HG02759 (cell line): ENCODE data around the gene MTRR.

Experiments
- ATAC-seq: cut with Tn5 transposase; IDR thresholded peaks from one replicate; pipeline ENCODE4 v1.9.1; 2021; ENCODE audit warnings: mild to moderate bottlenecking, moderate library complexity; ENCODE audit not compliant: unreplicated experiment

Gene MTRR

GRCh38 chr5:7856855-7857254 is 12.1 kb upstream of the MTRR start:
- ATAC-seq = peak; percentile 44

- no peak for ATAC-seq
Measured at GRCh38 chr5:7857361-7857760, 11.6 kb upstream of the MTRR start.

DNA sequence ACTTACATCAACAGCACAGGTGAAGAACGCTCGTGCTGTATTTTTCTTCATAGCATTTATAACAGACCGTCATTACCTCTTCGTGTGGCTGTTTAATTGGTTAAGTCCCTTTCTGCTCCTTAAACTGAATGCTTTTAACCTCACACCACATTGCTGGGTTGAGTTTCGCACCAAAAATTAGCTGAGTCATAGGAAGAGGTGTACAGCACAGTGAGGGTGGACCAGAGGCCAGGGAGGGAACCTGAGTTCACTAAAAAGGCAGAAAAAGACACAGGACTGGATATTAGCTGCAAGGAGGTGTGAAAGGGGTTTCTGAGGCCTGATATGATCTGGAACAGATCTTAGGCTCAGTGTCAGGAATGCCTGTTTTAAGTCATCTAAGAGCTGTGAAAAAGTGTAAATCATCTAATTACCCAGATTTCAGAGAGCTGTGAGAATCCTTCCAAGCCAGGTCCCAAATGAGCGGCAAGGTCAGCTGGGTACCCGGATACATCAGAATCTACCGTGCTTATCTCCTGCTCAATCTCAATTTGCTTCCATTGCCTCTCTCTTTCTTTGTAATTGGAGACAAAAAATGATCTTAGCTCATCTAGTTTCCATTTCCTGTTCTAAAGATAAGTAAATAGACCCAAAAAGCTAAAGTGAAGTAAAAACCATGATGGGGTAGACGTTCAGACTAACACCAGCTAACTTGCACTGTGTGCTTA is 10.9 kb upstream of the MTRR start:
- no peak for ATAC-seq

- ATAC-seq = no peak
Measured at GRCh38 chr5:7866196-7866595, 2.8 kb upstream of the MTRR start.

DNA sequence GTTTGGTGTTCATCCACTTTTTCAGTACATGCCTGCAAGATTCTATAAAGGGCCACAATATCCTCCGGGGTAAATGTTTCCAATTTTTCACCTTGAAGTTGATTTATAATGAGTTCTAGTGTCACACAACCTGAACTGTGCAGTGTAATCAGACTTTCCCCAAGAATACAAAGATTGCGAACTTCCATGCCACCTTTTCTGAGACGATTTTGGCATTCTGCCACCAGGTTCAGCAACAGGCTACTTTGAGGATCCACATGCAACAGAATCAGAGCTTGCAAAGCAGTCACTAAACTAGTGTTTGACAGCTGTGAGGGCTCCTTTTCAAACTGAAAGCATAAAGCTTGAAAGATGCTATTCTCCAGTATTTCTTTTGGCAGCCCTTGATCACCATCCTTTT is 1.7 kb upstream of the MTRR start:
- no peak for ATAC-seq

DNA sequence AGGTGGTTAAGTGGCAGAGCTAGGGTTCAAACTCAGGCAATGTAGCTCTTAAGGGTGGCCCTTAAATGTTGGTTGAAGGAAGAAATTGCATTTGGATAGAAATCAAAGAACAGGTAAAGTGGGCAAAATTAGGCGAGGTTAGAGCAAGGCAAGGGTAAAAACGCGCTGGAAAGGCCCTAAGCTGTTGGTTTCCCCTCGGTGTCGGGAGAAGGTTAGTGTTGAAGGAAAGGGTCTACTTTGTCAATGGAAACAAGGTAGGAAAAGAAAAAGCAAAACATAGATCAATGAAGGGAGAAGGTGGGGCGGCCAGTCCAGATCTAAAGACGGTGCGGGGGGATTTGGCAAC is 548 bp upstream of the MTRR start:
- ATAC-seq = peak; percentile 1

- peak; percentile 40 for ATAC-seq
Measured at GRCh38 chr5:7869474-7870136, 657 bp downstream of the MTRR start.

DNA sequence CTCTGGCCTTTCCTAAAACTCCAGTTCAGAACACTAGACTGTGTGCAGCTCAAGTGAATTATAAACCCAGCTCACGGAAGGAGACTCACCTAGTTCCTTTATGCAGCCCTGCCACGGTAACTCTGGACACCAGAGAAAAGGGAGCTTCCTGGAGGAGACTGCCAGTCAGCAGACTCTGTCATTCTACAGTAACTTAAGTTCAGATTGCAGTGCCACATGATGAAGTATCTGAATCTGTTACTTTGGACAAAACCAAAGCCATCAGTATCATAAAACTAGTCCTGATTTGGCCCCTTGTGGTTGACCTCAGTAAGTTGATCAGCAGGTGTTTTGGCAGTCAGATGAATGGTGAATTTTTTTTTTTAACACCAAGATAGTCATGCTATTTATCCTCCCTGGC is 2.7 kb downstream of the MTRR start:
- ATAC-seq = no peak

DNA sequence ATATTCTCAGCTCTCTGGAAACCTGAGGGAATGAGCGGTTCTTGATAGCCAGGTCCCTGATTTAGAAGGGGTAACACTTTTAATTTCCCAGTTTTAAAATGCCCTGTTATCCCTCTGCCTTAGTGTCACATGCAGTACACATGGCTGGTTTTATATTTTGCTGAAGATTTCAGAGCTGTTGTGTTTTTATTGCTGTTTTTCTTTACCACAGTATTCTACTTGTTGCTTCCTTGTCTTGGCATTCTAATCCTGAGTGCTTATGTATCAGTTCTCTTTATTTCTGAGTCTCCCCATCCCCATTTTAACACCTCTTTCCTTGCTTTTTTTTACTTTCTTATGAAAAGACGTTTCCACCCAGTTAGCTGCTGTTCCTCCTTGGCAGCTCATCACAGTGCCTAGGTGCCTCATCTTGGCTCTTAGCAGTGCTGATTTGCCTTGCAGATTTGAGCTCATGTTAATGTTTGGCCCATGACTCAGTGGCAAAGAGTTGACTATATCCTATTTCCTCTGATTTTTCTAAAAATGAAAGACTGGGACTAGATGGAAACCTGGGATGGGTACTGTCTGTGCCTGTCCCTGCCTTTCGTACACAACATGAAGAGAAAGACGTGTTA is 3.7 kb downstream of the MTRR start:
- no peak for ATAC-seq

DNA sequence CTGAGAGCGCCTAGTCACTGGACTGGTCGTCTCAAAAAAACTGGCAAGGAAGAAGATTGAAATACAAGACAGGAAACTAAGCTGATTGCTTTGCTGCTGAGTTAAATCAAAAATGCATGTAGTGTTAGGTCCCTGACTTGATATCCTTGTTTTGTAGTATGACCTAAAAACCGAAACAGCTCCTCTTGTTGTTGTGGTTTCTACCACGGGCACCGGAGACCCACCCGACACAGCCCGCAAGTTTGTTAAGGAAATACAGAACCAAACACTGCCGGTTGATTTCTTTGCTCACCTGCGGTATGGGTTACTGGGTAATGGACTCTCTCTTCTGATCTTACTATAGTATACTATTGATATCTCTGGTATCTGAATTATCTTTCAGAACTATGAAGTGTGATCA is 4.3 kb downstream of the MTRR start:
- no peak for ATAC-seq

- no peak for ATAC-seq
Measured at GRCh38 chr5:7874639-7875038, 5.7 kb downstream of the MTRR start.

GRCh38 chr5:7875151-7875550 is 6.2 kb downstream of the MTRR start:
- no peak for ATAC-seq

GRCh38 chr5:7876867-7877266 is 7.9 kb downstream of the MTRR start:
- ATAC-seq = peak; percentile 46

DNA sequence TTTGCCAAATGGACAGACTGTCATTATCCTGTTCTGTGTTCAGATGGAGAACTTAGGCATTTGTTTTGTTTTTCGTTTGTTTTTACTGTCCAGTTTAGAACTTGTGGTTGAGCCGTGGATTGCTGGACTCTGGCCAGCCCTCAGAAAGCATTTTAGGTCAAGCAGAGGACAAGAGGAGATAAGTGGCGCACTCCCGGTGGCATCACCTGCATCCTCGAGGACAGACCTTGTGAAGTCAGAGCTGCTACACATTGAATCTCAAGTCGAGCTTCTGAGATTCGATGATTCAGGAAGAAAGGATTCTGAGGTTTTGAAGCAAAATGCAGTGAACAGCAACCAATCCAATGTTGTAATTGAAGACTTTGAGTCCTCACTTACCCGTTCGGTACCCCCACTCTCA is 8.9 kb downstream of the MTRR start:
- ATAC-seq = no peak

DNA sequence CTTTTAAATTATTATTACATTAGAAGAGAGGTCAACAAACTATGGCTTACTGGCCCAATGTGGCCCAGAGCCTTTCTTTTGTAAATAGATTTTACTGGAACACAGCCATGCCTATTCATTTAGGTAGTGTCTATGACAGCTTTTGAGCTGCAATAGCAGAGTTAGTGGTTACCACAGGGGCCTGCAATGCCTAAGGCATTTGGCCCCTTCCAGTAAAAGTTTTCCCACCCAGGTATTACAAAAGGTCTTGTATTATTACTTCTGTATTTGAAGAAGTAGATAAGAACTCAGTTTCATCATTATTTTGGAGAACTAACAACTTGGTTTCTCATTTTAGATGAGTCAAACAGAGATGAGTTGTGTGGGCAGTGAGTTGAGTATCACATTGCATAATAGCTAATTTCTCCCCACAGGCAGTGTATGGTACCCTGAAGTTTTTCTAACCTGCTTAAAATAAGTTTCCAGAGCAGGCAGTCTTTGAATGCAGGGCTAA is 9.5 kb downstream of the MTRR start:
- ATAC-seq = peak; percentile 95

- ATAC-seq = no peak
Measured at GRCh38 chr5:7881091-7881490, 12.1 kb downstream of the MTRR start.

GRCh38 chr5:7881816-7882215 is 12.9 kb downstream of the MTRR start:
- ATAC-seq = no peak

GRCh38 chr5:7882926-7883325 is 14.0 kb downstream of the MTRR start:
- no peak for ATAC-seq

DNA sequence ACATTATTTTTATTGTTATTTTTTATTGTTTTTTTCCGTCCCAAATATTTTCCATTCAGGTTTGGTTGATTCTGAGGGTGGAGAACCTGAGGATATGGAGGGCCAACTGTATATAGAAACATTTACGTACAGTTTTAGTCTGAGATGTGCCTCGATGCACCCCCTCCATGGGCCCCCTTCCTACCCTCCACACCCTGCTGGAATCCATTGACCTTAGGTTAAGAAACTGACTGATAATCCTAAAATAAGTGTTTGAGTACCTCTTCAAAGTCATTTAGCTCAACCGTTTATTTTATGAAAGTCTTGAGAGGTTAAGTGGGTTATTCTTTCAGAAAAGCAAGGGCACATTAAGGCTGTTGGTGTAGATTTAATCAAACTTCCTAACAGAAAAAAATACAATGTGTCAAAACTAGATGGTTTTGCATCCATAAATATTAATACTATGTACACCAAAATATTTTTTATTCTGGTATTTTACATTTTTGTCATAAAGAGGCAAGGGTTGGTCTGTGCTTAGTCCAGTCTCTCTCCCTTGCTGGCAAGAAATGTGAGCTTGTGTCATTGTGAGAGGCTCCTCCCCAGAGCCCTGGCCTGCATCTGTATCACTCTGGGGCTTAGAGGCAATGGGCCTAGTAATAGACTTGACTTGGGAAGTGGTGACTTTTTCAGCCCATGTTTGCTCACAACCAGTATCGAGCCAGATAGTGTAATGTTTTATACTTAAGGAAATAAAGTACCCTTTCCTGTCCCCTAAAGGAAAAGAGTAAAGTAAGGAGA is 15.7 kb downstream of the MTRR start:
- ATAC-seq = no peak

DNA sequence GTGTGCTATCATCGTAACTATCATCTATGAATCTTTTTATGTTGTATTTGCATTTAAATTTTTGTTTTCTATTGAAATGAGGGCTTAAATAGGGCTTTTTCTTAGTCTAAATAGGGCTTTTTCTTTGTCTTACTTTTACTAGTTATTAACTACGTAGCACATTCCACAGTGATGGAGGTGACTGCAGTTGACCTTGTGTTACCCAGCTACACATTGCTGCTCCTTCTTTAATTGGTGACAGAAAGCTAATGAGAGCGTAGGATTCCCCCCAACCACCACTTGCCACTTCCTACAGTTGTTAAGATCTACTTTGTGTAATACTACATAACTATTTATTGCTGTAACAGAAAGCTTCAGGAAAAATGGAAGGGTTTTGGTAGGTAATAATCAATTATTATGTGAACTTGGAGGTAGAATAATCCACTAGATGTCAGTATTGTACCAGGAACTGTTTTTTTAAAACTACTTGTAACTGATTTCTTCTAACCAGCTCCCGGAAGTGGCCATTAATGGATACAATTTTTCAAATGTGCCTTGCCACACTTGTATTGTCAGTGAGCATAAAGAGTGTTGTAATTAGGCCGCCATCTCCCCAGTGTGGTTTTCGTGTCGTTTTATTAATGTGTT is 18.0 kb downstream of the MTRR start:
- no peak for ATAC-seq

- ATAC-seq = no peak
Measured at GRCh38 chr5:7888901-7889300, 20.0 kb downstream of the MTRR start.
